H1 (cell line): ENCODE results near the gene PDZRN4. TPM values are rescaled to one million over a fixed set of nuclear protein-coding genes. Genes with fewer than 3 reads are reported as not detected.
A peak's percentile ranks its signal among the peaks of the same experiment; 100 is the strongest.

Experiments
- CTCF ChIA-PET: fragments of 300-600 bp; sonication (Branson Sonifier 250); formaldehyde crosslinking; loops from one replicate; lab custom pipeline; 2021; ENCODE audit not compliant: partially characterized antibody; lab: Charles Lee
- POLR2A ChIA-PET: fragments of 300-600 bp; sonication (Branson Sonifier 250); formaldehyde crosslinking; loops from one replicate; lab custom pipeline; 2021; ENCODE audit warnings: inconsistent platforms; ENCODE audit not compliant: partially characterized antibody; lab: Charles Lee
- DNase-seq, 2 experiments: peaks; one replicate each; pipeline versions ENCODE4 v3.0.0 to v3.0.0-alpha.2; 2010 to 2022; ENCODE audit warnings: low spot score in 2 of 2, low read depth in 1 of 2, mixed read lengths in 1 of 2
- FAIRE-seq: peaks from 2 replicates; lab custom pipeline; 2011; peaks lifted over from hg19 to GRCh38; lab: Jason Lieb, UNC
- H2AFZ ChIP-seq: 2 replicates; pipeline ENCODE4 v1.8.1; 2012; ENCODE audit warnings: low read length, inconsistent platforms
- H2AK5ac ChIP-seq: 2 replicates; pipeline ENCODE4 v1.6.1; 2013; ENCODE audit warnings: low read depth, low read length
- H2BK120ac ChIP-seq: replicated peaks from 2 replicates; pipeline ENCODE3; 2013; ENCODE audit warnings: low read depth, low read length, inconsistent platforms
- H2BK12ac ChIP-seq: 2 replicates; pipeline ENCODE4 v1.6.1; 2013; ENCODE audit warnings: low read depth, low read length
- H2BK15ac ChIP-seq: 2 replicates; pipeline ENCODE4 v1.6.1; 2013; ENCODE audit warnings: low read length
- H2BK20ac ChIP-seq: 2 replicates; pipeline ENCODE4 v1.6.1; 2013; ENCODE audit warnings: low read length
- H2BK5ac ChIP-seq: 2 replicates; pipeline ENCODE4 v1.6.1; 2013; ENCODE audit warnings: low read depth, low read length
- H3K14ac ChIP-seq: 2 replicates; pipeline ENCODE4 v1.6.1; 2013; ENCODE audit warnings: inconsistent platforms; ENCODE audit not compliant: insufficient read length
- H3K18ac ChIP-seq: 2 replicates; pipeline ENCODE4 v1.6.1; 2013; ENCODE audit warnings: low read length; ENCODE audit errors: extremely low read depth
- H3K23ac ChIP-seq: 2 replicates; pipeline ENCODE4 v1.6.1; 2013; ENCODE audit warnings: inconsistent platforms; ENCODE audit not compliant: insufficient read length
- H3K23me2 ChIP-seq: 2 replicates; pipeline ENCODE4 v1.6.1; 2013; ENCODE audit warnings: low read depth, low read length
- H3K27ac ChIP-seq: 2 replicates; pipeline ENCODE4 v1.6.1; 2011; ENCODE audit warnings: low read depth, low read length, inconsistent platforms
- H3K27me3 ChIP-seq, 4 experiments: replicated peaks in 1 of 4; 1 replicate in 1 of 4; 2 replicates in 3 of 4; pipeline versions ENCODE4 v1.6.1 to v1.8.1; 2011 to 2013; ENCODE audit warnings: low read length in 3 of 4, mild to moderate bottlenecking in 3 of 4, inconsistent platforms in 2 of 4, mixed read lengths in 2 of 4, moderate library complexity in 1 of 4; ENCODE audit not compliant: control insufficient read depth in 3 of 4, insufficient read depth in 3 of 4; ENCODE audit errors: extremely low read depth in 1 of 4
- H3K36me3 ChIP-seq, 4 experiments: 2 replicates each; pipeline versions ENCODE4 v1.6.1 to v1.8.1; 2011 to 2013; ENCODE audit warnings: mild to moderate bottlenecking in 4 of 4, low read length in 3 of 4, moderate library complexity in 2 of 4, control low read depth in 1 of 4, inconsistent platforms in 1 of 4; ENCODE audit not compliant: insufficient read depth in 4 of 4, control insufficient read depth in 2 of 4
- H3K4ac ChIP-seq: replicated peaks from 2 replicates; pipeline ENCODE3; 2013; ENCODE audit warnings: low read length, low read depth, mixed read lengths, inconsistent platforms; ENCODE audit not compliant: insufficient read length
- H3K4me1 ChIP-seq, 4 experiments: replicated peaks in 1 of 4; 1 replicate in 1 of 4; 2 replicates in 3 of 4; pipeline versions ENCODE4 v1.6.1 to v1.8.1; 2011 to 2013; ENCODE audit warnings: low read length in 3 of 4, inconsistent platforms in 2 of 4, mixed read lengths in 1 of 4; ENCODE audit not compliant: insufficient read depth in 4 of 4, control insufficient read depth in 3 of 4
- H3K4me2 ChIP-seq, 2 experiments: 2 replicates each; pipeline versions ENCODE4 v1.6.1 to v1.8.1; 2011 to 2013; ENCODE audit warnings: low read depth in 2 of 2, low read length in 2 of 2, control low read depth in 1 of 2, inconsistent platforms in 1 of 2, mild to moderate bottlenecking in 1 of 2; ENCODE audit not compliant: insufficient read depth in 1 of 2
- H3K4me3 ChIP-seq, 4 experiments: fragments of 200-600, 300-600 bp in 1 of 4; sonication (generic), shearing (Covaris generic), sonication (Bioruptor Twin) in 1 of 4; 2 replicates each; pipeline versions ENCODE4 v1.5.1 to v1.8.1; 2011 to 2016; ENCODE audit warnings: low read length in 4 of 4, low read depth in 3 of 4, control low read depth in 2 of 4, inconsistent platforms in 2 of 4, mild to moderate bottlenecking in 2 of 4, mixed read lengths in 1 of 4, moderate library complexity in 1 of 4; ENCODE audit not compliant: insufficient read depth in 2 of 4; ENCODE audit errors: extremely low read depth in 1 of 4
- H3K56ac ChIP-seq: replicated peaks from 2 replicates; pipeline ENCODE3; 2013; ENCODE audit warnings: low read depth, mild to moderate bottlenecking, mixed read lengths, low read length, inconsistent platforms; ENCODE audit not compliant: insufficient read length
- H3K79me1 ChIP-seq: 2 replicates; pipeline ENCODE4 v1.6.1; 2013; ENCODE audit warnings: low read depth, low read length, control low read depth
- H3K79me2 ChIP-seq, 2 experiments: 2 replicates each; pipeline versions ENCODE4 v1.6.1 to v1.8.1; 2012 to 2013; ENCODE audit warnings: low read length in 2 of 2, mild to moderate bottlenecking in 2 of 2, inconsistent platforms in 1 of 2; ENCODE audit not compliant: insufficient read depth in 2 of 2, control insufficient read depth in 1 of 2
- H3K9ac ChIP-seq, 4 experiments: replicated peaks in 1 of 4; 1 replicate in 1 of 4; 2 replicates in 3 of 4; pipeline versions ENCODE4 v1.6.1 to v1.8.1; 2011 to 2013; ENCODE audit warnings: low read depth in 3 of 4, low read length in 3 of 4, control low read depth in 2 of 4, mild to moderate bottlenecking in 2 of 4, moderate library complexity in 2 of 4, inconsistent platforms in 1 of 4; ENCODE audit errors: extremely low read depth in 1 of 4
- H3K9me3 ChIP-seq, 2 experiments: 2 replicates each; pipeline versions ENCODE4 v1.6.1 to v1.8.1; 2012 to 2013; ENCODE audit warnings: mild to moderate bottlenecking in 2 of 2, moderate library complexity in 2 of 2, control low read depth in 1 of 2, inconsistent platforms in 1 of 2, low read depth in 1 of 2, low read length in 1 of 2, mixed read lengths in 1 of 2; ENCODE audit not compliant: insufficient read depth in 2 of 2
- H4K20me1 ChIP-seq, 2 experiments: replicated peaks in 1 of 2; 2 replicates each; pipeline versions ENCODE3 to v1.8.1; 2011 to 2013; ENCODE audit warnings: inconsistent platforms in 2 of 2, low read length in 2 of 2, mild to moderate bottlenecking in 1 of 2; ENCODE audit not compliant: insufficient read depth in 2 of 2, control insufficient read depth in 1 of 2
- H4K5ac ChIP-seq: 2 replicates; pipeline ENCODE4 v1.6.1; 2013; ENCODE audit warnings: low read length, low read depth, mixed read lengths, inconsistent platforms; ENCODE audit not compliant: insufficient read length
- H4K8ac ChIP-seq: 2 replicates; pipeline ENCODE4 v1.8.0; 2013; ENCODE audit warnings: mild to moderate bottlenecking, moderate library complexity, low read length, inconsistent platforms; ENCODE audit not compliant: insufficient read depth; ENCODE audit errors: extremely low read depth
- H4K91ac ChIP-seq: replicated peaks from 2 replicates; pipeline ENCODE3; 2013; ENCODE audit warnings: low read length, mixed read lengths, inconsistent platforms; ENCODE audit not compliant: insufficient read length
- BRCA1 ChIP-seq: IDR thresholded peaks from 2 replicates; pipeline ENCODE4 v1.6.1; 2012; ENCODE audit warnings: low read depth, low read length, improper control_type of control experiment
- CREB1 ChIP-seq: IDR thresholded peaks from 2 replicates; pipeline ENCODE4 v1.6.1; 2012; ENCODE audit warnings: inconsistent platforms
- E2F6 ChIP-seq: IDR thresholded peaks from 2 replicates; pipeline ENCODE4 v1.6.1; 2012; ENCODE audit warnings: inconsistent platforms
- KDM5A ChIP-seq: fragments of 200-600 bp; IDR thresholded peaks from 2 replicates; pipeline ENCODE4 v1.7.1; 2012; ENCODE audit warnings: mild to moderate bottlenecking, low read length, inconsistent platforms, mixed read lengths
- MAFK ChIP-seq: IDR thresholded peaks from 2 replicates; pipeline ENCODE4 v1.6.1; 2012; ENCODE audit warnings: low read depth, mild to moderate bottlenecking, improper control_type of control experiment, low read length
- POU5F1 ChIP-seq: IDR thresholded peaks from 2 replicates; pipeline ENCODE4 v1.6.1; 2011; ENCODE audit warnings: low read depth, mild to moderate bottlenecking, low read length, moderate library complexity
- SIRT6 ChIP-seq: IDR thresholded peaks from one replicate; pipeline ENCODE4 v1.7.1; 2012; ENCODE audit warnings: low read length, inconsistent platforms
- TAF7 ChIP-seq: optimal IDR thresholded peaks from 2 replicates; pipeline ENCODE3; 2011; ENCODE audit warnings: low read depth, mild to moderate bottlenecking, inconsistent platforms, low read length, moderate library complexity, borderline replicate concordance
- WGBS, 2 experiments: shearing (Covaris generic) in 1 of 2; methylation state at CpG; one replicate each; pipeline versions ENCODE4 v1.1.6 to v1.1.7; 2013 to 2015; ENCODE audit warnings: low lambda C conversion rate in 2 of 2, mixed read lengths in 2 of 2, inconsistent platforms in 1 of 2, low coverage in 1 of 2, missing lambda C conversion rate in 1 of 2; ENCODE audit not compliant: insufficient replicate concordance in 2 of 2, insufficient coverage in 1 of 2, insufficient read length in 1 of 2; ENCODE audit errors: extremely low coverage in 1 of 2, missing lambda C conversion rate in 1 of 2; 5-methylcytosine and 5-hydroxymethylcytosine counted together
- polyA plus RNA-seq, 7 experiments: library from polyadenylated mRNA; depleted of rRNA in 3 of 7; stranded (reverse) in 5 of 7; unstranded in 2 of 7; fragments of >200 nt in 5 of 7; fragments of 200-250 nt in 2 of 7; gene quantifications; 1 replicate in 5 of 7; 2 replicates in 1 of 7; 4 replicates in 1 of 7; pipeline versions ENCODE4 v1.2.1 to v1.2.3, GENCODE V29; 2011 to 2013; ENCODE audit warnings: missing spikeins in 2 of 7, mixed read lengths in 2 of 7
- total RNA-seq: library from RNA; stranded (reverse); fragmentation: NEBNext Ultra II Directional; extraction: Animal tissue kit (Norgen Biotek cat#: 25700); gene quantifications from 2 replicates; pipeline ENCODE4 v1.2.1, GENCODE V29; 2021

PDZRN4 gene
- total and polyA plus RNA-seq, 2 of the 8 experiments (the other 6 are each of a cell fraction or from before 2014, with no cell fraction given), result not detected

GRCh38 chr12:41190338-41190737 lies 2.2 kb downstream of the PDZRN4 start:
- Histone ChIP-seq H2BK5ac (no peak overlapping the region), H2BK12ac (no peak overlapping the region), H3K27me3 (peaks cover 25 to 38% (median 33%) of the 10 kb centered on the region in 4 experiments), H2AK5ac (no peak overlapping the region), H3K36me3 (no peaks in the 10 kb centered on the region; a peak in 1 of 8 replicates), H2AFZ (no peak overlapping the region), H2BK20ac (no peak overlapping the region), H4K8ac (no peak overlapping the region), H3K79me1 (no peaks in the 10 kb centered on the region), H3K9me3 (no peaks in the 10 kb centered on the region), H4K91ac (no peak overlapping the region), H3K23me2 (peaks cover 9% of the 10 kb centered on the region), H4K20me1 (no peaks in the 10 kb centered on the region), H3K4ac (no peak overlapping the region), H3K4me1 (peaks cover 0 to 3% (median 0%) of the 10 kb centered on the region in 4 experiments; a peak in 3 of 7 replicates), H3K23ac (no peak overlapping the region), H3K27ac (no peak overlapping the region), H3K4me2 (peak overlapping the region; percentile 74 to 77; a peak in 3 of 4 replicates), H4K5ac (no peak overlapping the region), H2BK15ac (no peak overlapping the region), H3K14ac (no peak overlapping the region), H3K18ac (no peak overlapping the region), H3K9ac (no peak overlapping the region), H3K4me3 (peak overlapping the region in 1 of 4 experiments; percentile 54; a peak in 2 of 8 replicates), H3K79me2 (no peaks in the 10 kb centered on the region), H3K56ac (no peak overlapping the region), H2BK120ac (no peak overlapping the region)
- ChIA-PET POLR2A (no interaction called here), CTCF (interaction anchor here (0.5 to 2.4 kb wide), 23 partner anchors 10 to 830 kb away, joined by 3 to 14 read pairs (median 4); no protein-coding TSS in a partner anchor)
- WGBS, 2 experiments, result 45% methylated on average over 5 of the region's 5 CpGs; no CpG with 5 or more reads in 1 of the 2 experiments
- DNase-seq (no peak), FAIRE-seq (peak; percentile 7)
- no peak for TF ChIP-seq KDM5A
- TF ChIP-seq POU5F1, result no peak
- no peak for TF ChIP-seq E2F6
- TF ChIP-seq BRCA1, result no peak
- TF ChIP-seq SIRT6, result no peak
- no peak for TF ChIP-seq TAF7
- TF ChIP-seq MAFK, result no peak
- TF ChIP-seq CREB1, result no peak
